Right lobe of liver (tissue), 4 donors: ENCODE results near the gene SYNJ2.

Source experiments
- CTCF ChIP-seq, 4 donors: fragments of 200-600 bp in 3 of 4; fragments of 450-650 bp in 1 of 4; IDR thresholded peaks; one replicate each; pipeline versions ENCODE4 v1.5.1 to v1.8.0; 2016 to 2022; ENCODE audit warnings: antibody characterized with exemption in 4 of 4, mild to moderate bottlenecking in 2 of 4
- POLR2A ChIP-seq: fragments of 450-650 bp; IDR thresholded peaks from one replicate; pipeline ENCODE4 v1.6.1; 2017; ENCODE audit warnings: antibody characterized with exemption, mild to moderate bottlenecking
- donor health status: DM: no; HTN: no; CAD: no.
- donor health status: DM: no; HTN: no; CAD: no.
- donor health status: DM: no; HTN: yes; CAD: no.

- TF ChIP-seq POLR2A: no peak
- no peak for TF ChIP-seq CTCF (IDR thresholded peaks at IDR 0.05)
Observed at GRCh38 chr6:158069800-158070195, 88.1 kb downstream of the SYNJ2 start.
